Retinal pigment epithelial cell (primary cell): ENCODE results near the gene SLC44A5.

Source experiments
- DNase-seq: peaks from one replicate; pipeline ENCODE4 v3.0.0-alpha.2; 2010; ENCODE audit warnings: low read depth
- H3K4me3 ChIP-seq: 2 replicates; pipeline ENCODE4 v1.5.1; 2011; ENCODE audit warnings: mild to moderate bottlenecking, low read length, control low read depth, moderate library complexity
- TF ChIP-seq, protein P1 (sequence below): conservative IDR thresholded peaks from 2 replicates; pipeline ENCODE4 v1.5.1; 2011; ENCODE audit warnings: low read depth, low read length, control low read depth, inconsistent platforms

SLC44A5 gene

DNA sequence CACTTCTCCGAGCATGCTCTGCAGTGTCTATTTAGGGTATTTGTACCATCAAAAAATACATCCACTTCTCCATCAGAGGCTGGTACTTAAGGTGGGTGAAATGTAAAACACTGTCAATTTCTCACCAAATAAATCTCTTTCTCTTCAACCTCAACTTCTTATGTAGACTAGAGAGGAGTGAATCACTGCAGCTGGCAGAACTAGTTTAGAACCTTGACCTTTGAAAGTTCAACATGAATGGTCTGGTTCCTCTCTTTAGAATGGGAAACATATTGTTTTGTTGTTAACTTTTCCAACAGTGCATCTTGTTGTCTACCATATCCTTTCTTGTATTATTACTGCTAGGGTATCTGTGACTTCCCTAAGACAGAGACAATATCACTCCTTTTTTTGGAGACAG, 20.1 kb upstream of the SLC44A5 start:
- no peak overlapping the region for H3K4me3 ChIP-seq
- TF ChIP-seq, protein P1, sequence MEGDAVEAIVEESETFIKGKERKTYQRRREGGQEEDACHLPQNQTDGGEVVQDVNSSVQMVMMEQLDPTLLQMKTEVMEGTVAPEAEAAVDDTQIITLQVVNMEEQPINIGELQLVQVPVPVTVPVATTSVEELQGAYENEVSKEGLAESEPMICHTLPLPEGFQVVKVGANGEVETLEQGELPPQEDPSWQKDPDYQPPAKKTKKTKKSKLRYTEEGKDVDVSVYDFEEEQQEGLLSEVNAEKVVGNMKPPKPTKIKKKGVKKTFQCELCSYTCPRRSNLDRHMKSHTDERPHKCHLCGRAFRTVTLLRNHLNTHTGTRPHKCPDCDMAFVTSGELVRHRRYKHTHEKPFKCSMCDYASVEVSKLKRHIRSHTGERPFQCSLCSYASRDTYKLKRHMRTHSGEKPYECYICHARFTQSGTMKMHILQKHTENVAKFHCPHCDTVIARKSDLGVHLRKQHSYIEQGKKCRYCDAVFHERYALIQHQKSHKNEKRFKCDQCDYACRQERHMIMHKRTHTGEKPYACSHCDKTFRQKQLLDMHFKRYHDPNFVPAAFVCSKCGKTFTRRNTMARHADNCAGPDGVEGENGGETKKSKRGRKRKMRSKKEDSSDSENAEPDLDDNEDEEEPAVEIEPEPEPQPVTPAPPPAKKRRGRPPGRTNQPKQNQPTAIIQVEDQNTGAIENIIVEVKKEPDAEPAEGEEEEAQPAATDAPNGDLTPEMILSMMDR: no peak
- DNase-seq: no peak

DNA sequence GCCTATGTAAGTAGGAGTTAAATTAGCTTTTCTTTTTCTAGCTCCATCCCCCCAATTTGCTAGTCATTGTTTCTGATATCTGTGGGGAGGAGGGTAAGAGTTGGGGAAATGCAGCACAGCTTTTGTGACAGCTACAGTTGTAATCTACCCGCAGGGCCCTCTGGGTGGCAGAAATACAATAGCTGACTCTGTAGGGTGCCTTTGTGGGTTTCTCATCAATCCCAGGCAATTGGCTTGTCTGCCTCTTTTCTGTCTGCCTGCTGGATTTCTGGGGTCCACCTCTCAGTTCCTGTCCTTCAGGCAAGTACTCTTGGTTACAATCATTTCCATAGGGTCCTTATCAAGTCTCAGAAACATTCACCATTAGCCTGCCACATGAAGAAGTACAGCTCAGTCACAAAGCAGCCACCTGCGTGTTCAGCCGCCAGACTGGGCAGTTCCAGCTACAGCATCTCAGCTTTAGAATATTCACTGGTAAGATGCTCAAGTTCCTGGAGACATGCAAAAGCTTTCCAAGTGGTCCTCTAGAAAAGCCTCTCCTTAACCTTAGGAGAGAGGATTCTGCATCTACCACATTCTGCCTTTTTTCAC, 19.2 kb upstream of the SLC44A5 start:
- H3K4me3 ChIP-seq: no peak overlapping the region
- no peak for DNase-seq
- TF ChIP-seq, protein P1: no peak

DNA sequence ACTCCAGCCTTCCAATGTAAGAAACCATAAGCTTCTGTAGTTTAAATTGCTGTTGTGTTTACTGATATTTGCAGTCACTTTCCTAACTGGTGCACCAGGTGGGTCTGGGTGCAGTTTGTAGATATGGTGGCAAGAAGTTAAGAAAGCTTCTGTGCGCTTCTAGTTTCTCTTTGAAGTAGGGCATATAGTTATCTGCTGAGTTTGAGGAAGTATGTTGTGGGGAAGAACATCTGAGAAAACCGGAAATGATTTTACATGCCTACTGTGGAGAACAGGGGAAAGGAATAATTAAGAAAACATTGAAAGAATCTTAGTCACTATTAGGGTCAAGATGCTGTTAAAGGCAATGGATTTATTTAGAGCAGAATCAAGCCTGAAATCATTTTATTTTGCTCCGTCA, 14.9 kb upstream of the SLC44A5 start:
- no peak overlapping the region for H3K4me3 ChIP-seq
- DNase-seq: no peak
- TF ChIP-seq, protein P1: no peak

DNA sequence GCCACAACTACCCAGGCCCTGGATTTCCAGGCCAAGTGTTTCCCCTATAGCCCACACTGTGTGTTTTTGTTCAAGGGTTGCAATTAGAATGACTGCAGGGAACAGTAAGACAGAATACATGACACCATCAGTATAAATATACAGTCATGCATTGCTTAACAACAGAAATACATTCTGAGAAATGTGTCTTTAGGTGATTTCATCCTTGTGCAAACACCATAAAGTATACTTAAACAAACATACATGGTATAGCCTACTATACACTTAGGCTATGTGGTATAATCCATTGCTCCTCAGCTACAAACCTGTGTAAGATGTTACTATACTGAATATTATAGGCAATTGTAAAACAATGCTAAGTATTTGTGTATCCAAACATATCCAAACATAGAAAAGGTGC, 7.5 kb upstream of the SLC44A5 start:
- TF ChIP-seq, protein P1: no peak
- DNase-seq: no peak
- H3K4me3 ChIP-seq: no peak overlapping the region

DNA sequence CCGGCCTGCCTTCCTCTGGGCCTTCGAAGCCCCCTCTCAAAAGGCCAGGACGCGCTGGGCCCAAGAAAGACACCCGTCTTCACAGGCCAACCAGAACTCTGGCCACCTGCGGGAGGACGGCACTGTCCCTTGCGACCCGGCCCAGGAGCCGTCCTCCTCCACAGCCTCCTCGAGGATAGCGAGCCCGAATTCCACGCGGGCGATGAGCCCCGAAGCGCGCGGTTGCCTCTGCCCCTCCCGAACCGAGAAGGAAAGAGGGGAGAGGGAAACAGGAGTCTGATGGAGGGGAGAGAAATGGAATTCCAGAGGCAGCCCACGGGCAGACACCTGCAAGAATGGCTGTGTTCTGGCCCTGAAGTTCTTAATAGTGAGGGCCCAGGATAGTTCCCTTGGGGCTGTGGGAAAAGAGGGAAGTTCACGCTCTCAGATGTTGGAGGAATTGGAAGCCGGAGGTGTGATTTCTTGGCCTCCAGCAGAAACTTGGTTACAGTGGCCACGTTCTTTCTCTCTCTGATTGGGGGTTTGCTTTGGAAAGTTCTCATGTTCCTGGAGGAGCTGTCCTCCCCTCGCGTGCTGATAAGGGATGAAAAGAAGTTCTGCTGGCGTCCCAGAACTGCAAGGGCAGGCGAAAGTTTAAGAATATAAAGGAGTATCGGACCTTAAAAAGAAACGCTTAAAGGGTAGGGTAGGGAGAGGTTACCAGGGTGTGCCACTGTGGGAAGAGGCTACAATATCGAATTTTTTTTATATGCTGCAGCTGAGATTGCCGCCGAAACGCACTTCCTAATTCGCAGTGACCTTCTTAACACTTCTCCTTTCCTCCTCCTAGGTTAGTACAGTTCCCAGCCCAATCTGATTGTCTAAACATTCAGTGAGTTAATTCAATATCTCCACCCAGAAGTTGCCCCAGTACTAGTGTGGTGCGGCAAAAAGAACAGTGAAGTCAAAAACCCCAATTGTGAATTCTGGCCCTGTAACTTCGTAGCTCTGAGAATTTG, 5.8 kb upstream of the SLC44A5 start:
- TF ChIP-seq, protein P1: no peak
- no peak for DNase-seq
- H3K4me3 ChIP-seq: peak overlapping the region; percentile 45

DNA sequence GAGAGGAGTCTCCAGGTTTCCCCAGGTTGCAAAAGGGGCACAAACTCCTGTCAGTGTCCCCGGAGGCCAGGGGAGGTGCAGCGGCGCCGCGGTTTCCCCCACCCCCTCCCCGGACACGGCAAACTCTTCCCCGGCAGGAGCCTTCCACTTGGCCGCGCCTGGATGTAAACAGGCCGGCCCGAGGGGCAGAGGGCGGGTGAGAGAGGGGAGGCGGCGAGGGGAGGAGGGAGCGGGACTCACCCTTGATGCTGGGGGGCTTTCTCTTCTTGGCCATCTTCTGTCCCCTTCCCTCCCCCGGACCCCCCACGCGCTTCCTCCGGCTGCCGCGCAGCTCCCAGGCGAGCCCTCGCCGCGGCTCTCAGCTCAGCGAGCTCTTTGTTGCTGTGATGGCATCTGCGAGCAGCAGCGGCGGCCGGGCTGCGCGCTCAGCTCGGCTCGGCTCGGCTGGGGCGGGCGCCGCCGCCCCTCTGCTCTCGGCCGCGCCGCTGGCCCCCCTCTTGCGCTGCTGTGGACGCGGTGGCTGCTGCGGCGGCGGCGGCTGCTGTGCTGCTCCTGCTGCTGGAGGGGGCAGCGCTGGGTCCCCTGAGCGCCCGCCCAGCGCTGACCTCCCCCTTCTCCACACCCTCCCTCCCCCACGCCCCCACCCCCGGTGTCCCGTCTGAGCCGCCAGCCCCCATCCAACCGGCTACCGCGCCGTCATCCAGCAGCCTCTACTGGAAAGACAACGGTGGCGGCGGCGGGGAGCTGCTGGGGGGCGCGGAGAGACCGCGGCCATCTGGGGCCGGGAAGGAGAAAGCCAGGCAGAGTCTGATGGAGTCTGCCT, 4.9 kb upstream of the SLC44A5 start:
- no peak for DNase-seq
- peak overlapping the region; percentile 80 for H3K4me3 ChIP-seq

More for the DNA sequence above, 4.9 kb upstream of the SLC44A5 start:
- TF ChIP-seq, protein P1: no peak
